Cardiac fibroblast (primary cell): ENCODE data around the gene PGLYRP2.

Experiments used
- DNase-seq, 2 donors: peaks; one replicate each; pipeline versions ENCODE4 v3.0.0 to v3.0.0-alpha.2; 2010; ENCODE audit warnings: low read depth in 2 of 2
- H3K4me3 ChIP-seq, 2 donors: replicated peaks in 1 of 2; 1 replicate in 1 of 2; 2 replicates in 1 of 2; pipeline ENCODE4 v1.5.1; 2011; ENCODE audit warnings: low read depth in 2 of 2, low read length in 2 of 2, mild to moderate bottlenecking in 2 of 2, moderate library complexity in 1 of 2
- CTCF ChIP-seq: IDR thresholded peaks from one replicate; pipeline ENCODE4 v1.5.1; 2011; ENCODE audit warnings: low read depth, mild to moderate bottlenecking, low read length, inconsistent platforms

The PGLYRP2 gene

GRCh38 chr19:15432629-15433518 is 46.4 kb downstream of the PGLYRP2 start:
- no peak for TF ChIP-seq CTCF
- peak; percentile 88 to 93 for DNase-seq
- H3K4me3 ChIP-seq, result peak overlapping the region; percentile 70 to 89

DNA sequence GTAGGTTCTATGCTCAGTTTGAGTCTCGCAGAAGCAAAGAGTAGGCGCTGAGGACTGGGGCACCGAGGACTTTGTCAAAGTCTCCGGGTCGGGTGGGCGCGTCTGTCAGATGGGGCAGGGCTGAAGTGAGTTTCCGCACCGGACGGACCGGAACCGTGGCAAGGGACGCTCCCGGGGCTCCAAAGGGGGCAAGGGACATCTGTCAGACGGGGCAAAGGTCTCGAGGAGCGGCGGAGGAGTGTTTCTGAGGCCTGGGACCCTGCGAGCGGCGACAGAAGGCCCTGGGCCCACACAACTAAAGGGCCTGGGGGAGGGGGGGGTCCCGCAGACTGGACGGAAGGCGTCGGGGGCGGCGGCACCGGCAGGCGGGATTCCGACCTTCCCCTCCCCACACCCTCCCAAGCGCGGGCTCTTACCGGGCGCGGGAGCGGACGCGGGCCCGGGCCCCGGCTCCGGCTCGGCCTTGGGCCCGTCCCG is 47.2 kb downstream of the PGLYRP2 start:
- no peak for TF ChIP-seq CTCF
- H3K4me3 ChIP-seq, result peak overlapping the region; percentile 88 to 89
- DNase-seq, result peak in 1 of 2 donors; percentile 6

DNA sequence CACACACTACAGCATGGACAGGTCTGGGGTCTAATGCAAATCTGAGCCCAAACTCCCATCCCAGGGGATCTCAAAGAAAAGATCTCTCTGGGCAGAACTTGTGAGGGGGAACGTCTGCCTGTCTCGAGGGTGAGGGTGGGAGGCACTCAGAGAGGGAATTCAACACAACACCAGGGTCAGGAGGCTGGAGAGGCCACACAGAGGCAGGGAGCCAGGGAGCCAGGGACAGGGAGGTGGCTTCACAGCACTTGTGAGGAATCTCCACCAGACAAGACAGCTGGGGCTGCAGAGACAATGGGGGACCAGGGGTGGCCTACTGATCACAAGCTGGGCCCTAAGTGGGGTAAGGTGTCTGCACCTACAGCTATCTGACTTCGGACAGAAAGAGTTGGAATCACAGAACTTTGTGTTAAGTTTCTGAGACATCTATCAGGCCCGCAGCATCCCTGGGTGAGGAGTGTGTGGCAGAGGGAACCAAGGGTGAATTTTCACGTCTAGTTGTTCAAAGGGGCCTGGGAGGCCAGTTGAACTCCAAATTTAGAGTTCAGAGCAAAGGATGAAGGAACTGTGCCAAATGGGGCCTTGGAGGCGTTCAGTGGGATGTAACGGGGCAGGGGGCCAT is 47.8 kb downstream of the PGLYRP2 start:
- TF ChIP-seq CTCF, result no peak
- H3K4me3 ChIP-seq, result peak overlapping the region; percentile 88 to 89
- DNase-seq, result no peak

- TF ChIP-seq CTCF, result no peak
- peak overlapping the region in 1 of 2 donors; percentile 89 for H3K4me3 ChIP-seq
- DNase-seq, result no peak
Measured at GRCh38 chr19:15430526-15431120, 48.7 kb downstream of the PGLYRP2 start.

- no peak for TF ChIP-seq CTCF
- no peak overlapping the region for H3K4me3 ChIP-seq
- no peak for DNase-seq
Measured at GRCh38 chr19:15429825-15430467, 49.4 kb downstream of the PGLYRP2 start.
